Measurements from ENCODE around the gene FAM118A. TPM values are rescaled to one million over a fixed set of nuclear protein-coding genes. Genes with fewer than 3 reads are reported as not detected.
A peak's percentile ranks its signal among the peaks of the same experiment; 100 is the strongest.

Gene FAM118A
- total and polyA plus RNA-seq, 9 of the 15 experiments (the other 6 are each of a cell fraction or from before 2014, with no cell fraction given): 17.0 to 223 (median 59.4) TPM

DNA sequence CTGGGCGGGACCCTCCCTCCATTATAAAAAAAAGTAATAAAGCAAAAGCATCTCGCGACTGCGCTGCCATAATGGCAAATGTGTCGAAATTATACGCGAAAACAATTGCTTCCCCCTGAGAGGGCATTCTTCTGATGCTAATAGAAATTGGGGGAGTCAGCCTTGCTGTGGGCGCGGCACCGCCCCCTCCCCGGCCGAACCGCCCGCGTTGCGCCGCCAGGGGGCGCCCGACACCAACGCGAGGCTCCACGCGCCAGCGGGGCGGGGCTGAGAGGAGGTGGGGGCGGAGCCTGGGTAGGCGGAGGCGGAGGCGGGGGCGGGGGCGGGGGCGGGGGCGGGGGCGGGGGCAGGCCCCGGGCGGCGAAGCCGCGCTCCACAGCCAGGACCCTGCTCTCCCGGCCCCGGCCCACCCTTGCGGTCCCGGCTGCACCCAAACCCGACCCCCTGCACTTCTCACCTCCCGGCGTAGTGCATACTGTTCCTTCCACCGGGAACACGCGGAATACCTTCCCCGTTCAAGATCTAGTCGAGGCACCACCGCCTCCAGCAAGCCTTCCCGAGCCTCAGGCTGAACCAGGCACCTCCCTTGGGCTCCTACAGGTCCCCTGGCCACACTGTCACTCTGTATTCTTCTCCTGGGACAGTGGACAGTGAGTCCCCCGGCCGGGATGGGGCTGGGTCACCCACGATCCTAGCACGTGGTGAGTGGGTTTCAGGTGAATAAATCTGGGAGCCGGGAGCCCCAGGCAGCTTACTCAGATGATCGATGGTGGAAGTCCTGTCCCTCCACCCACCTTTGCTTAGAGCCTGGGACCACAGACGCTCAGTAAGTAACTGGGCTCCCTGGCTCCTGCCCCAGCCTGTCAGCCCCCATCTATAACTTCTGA, 40.5 kb upstream of the FAM118A start:
- Histone ChIP-seq H3K9me3 (replicated peaks; ENCODE audit: control insufficient read depth, insufficient read depth, low read depth, low read length) (no peaks in the 10 kb centered on the region), H4K20me1 (replicated peaks; ENCODE audit: control insufficient read depth, insufficient read depth, low read length) (no peaks in the 10 kb centered on the region), H3K4me1 (replicated peaks in 1 of 2; ENCODE audit: control insufficient read depth in 2 of 2, insufficient read depth in 2 of 2, low read length in 2 of 2) (peaks cover 0 to 9% of the 10 kb centered on the region in 2 experiments; a peak in 3 of 5 replicates), H3K36me3 (ENCODE audit: control insufficient read depth, insufficient read depth, low read length) (no peaks in the 10 kb centered on the region), H3K4me3 (0 out of 2 replicates have a peak overlapping the region, but pooled peaks have one; percentile 6), H3K79me2 (ENCODE audit: control insufficient read depth, insufficient read depth, low read length) (no peaks in the 10 kb centered on the region), H3K9me1 (ENCODE audit: control insufficient read depth, insufficient read depth, low read length) (no peaks in the 10 kb centered on the region), H2AFZ (ENCODE audit: low read depth, low read length) (peak overlapping the region; percentile 61; the same call in 1 of the 2 replicates), H3K27ac (ENCODE audit: extremely low read depth, low read depth, low read length) (no peak overlapping the region), H3K4me2 (ENCODE audit: insufficient read depth, low read length) (peak overlapping the region; percentile 59), H3K9ac (ENCODE audit: insufficient read depth in 1 of 2, low read depth in 2 of 2, low read length in 2 of 2) (peak overlapping the region in 1 of 2 experiments; percentile 70; a peak in 1 of 4 replicates), H3K27me3 (ENCODE audit: control insufficient read depth in 2 of 2, insufficient read depth in 2 of 2, low read length in 2 of 2) (no peaks in the 10 kb centered on the region)
- CTCF ChIA-PET (ENCODE audit: low intra/inter-chr PET ratio): interaction anchor here (0.5 to 1.8 kb wide), 6 partner anchors 113 to 448 kb away, joined by 3 to 15 read pairs (median 3); no protein-coding TSS in a partner anchor
- ATAC-seq: peak; percentile 96
- peak; percentile 59 for FAIRE-seq
- in situ Hi-C loops (cut with MboI): loop anchor here (5.0 kb wide), 2 partner anchors 163 to 283 kb away; no protein-coding TSS in a partner anchor
- WGBS (ENCODE audit: insufficient coverage, low coverage, missing lambda C conversion rate): 9% methylated on average over 20 of the region's 60 CpGs
- BruUV-seq (replicated peaks): no TSS peak
- POLR2A ChIA-PET: no interaction called here
- intact Hi-C loops (cut with micrococcal nuclease): loop anchor here (1.0 to 2.0 kb wide), 2 partner anchors 166 to 284 kb away; no protein-coding TSS in a partner anchor
- peak; percentile 78 to 87 (median 86) for DNase-seq (ENCODE audit: extremely low read depth in 1 of 4, low spot score in 3 of 4)
- no peak for TF ChIP-seq GABPB1 (CRISPR knock-in tag; IDR thresholded peaks at IDR 0.05)
- TF ChIP-seq, protein P1, sequence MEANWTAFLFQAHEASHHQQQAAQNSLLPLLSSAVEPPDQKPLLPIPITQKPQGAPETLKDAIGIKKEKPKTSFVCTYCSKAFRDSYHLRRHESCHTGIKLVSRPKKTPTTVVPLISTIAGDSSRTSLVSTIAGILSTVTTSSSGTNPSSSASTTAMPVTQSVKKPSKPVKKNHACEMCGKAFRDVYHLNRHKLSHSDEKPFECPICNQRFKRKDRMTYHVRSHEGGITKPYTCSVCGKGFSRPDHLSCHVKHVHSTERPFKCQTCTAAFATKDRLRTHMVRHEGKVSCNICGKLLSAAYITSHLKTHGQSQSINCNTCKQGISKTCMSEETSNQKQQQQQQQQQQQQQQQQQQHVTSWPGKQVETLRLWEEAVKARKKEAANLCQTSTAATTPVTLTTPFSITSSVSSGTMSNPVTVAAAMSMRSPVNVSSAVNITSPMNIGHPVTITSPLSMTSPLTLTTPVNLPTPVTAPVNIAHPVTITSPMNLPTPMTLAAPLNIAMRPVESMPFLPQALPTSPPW (CRISPR knock-in tag; IDR thresholded peaks at IDR 0.05): peak; percentile 93
- TF ChIP-seq ZNF551 (CRISPR knock-in tag; IDR thresholded peaks at IDR 0.05): no peak
- TF ChIP-seq RHOXF2B (CRISPR knock-in tag; conservative IDR thresholded peaks at IDR 0.05): no peak
- TF ChIP-seq, protein P2, sequence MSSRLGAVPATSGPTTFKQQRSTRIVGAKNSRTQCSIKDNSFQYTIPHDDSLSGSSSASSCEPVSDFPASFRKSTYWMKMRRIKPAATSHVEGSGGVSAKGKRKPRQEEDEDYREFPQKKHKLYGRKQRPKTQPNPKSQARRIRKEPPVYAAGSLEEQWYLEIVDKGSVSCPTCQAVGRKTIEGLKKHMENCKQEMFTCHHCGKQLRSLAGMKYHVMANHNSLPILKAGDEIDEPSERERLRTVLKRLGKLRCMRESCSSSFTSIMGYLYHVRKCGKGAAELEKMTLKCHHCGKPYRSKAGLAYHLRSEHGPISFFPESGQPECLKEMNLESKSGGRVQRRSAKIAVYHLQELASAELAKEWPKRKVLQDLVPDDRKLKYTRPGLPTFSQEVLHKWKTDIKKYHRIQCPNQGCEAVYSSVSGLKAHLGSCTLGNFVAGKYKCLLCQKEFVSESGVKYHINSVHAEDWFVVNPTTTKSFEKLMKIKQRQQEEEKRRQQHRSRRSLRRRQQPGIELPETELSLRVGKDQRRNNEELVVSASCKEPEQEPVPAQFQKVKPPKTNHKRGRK (tag; IDR thresholded peaks at IDR 0.05): no peak
- TF ChIP-seq RBM25 (IDR thresholded peaks at IDR 0.05; ENCODE audit: low read depth, low read length, severe bottlenecking): peak; percentile 8
- TF ChIP-seq ZNF311 (CRISPR knock-in tag; IDR thresholded peaks at IDR 0.05): no peak
- TF ChIP-seq, protein P3, sequence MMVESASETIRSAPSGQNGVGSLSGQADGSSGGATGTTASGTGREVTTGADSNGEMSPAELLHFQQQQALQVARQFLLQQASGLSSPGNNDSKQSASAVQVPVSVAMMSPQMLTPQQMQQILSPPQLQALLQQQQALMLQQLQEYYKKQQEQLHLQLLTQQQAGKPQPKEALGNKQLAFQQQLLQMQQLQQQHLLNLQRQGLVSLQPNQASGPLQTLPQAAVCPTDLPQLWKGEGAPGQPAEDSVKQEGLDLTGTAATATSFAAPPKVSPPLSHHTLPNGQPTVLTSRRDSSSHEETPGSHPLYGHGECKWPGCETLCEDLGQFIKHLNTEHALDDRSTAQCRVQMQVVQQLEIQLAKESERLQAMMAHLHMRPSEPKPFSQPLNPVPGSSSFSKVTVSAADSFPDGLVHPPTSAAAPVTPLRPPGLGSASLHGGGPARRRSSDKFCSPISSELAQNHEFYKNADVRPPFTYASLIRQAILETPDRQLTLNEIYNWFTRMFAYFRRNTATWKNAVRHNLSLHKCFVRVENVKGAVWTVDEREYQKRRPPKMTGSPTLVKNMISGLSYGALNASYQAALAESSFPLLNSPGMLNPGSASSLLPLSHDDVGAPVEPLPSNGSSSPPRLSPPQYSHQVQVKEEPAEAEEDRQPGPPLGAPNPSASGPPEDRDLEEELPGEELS (CRISPR knock-in tag; IDR thresholded peaks at IDR 0.05; ENCODE audit: borderline replicate concordance): no peak
- TF ChIP-seq, protein P4, sequence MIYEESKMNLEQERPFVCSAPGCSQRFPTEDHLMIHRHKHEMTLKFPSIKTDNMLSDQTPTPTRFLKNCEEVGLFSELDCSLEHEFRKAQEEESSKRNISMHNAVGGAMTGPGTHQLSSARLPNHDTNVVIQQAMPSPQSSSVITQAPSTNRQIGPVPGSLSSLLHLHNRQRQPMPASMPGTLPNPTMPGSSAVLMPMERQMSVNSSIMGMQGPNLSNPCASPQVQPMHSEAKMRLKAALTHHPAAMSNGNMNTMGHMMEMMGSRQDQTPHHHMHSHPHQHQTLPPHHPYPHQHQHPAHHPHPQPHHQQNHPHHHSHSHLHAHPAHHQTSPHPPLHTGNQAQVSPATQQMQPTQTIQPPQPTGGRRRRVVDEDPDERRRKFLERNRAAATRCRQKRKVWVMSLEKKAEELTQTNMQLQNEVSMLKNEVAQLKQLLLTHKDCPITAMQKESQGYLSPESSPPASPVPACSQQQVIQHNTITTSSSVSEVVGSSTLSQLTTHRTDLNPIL (CRISPR knock-in tag; IDR thresholded peaks at IDR 0.05): no peak
- TF ChIP-seq PHF8 (IDR thresholded peaks at IDR 0.05; ENCODE audit: borderline replicate concordance, low read length): peak; percentile 18; the same call in 1 of the 2 replicates
- TF ChIP-seq HDAC2 (IDR thresholded peaks at IDR 0.05): no peak
- TF ChIP-seq STAT5B (CRISPR knock-in tag; IDR thresholded peaks at IDR 0.05): no peak
- TF ChIP-seq MYC (IDR thresholded peaks at IDR 0.05; ENCODE audit: low read depth, low read length): peak; percentile 65
- TF ChIP-seq MYC (CRISPR knock-in tag; IDR thresholded peaks at IDR 0.05; ENCODE audit: borderline replicate concordance, low read depth): no peak

Measured in K562 (cell line).